HG02840 (cell line): ENCODE data around the gene UBXN11.
A peak's percentile ranks its signal among the peaks of the same experiment; 100 is the strongest.
"Not testable (repeated sequence)": the region's sequence is repeated elsewhere in the genome, so short reads cannot be mapped to it uniquely, and the experiment has no call there.

ENCODE experiments used
- ATAC-seq: cut with Tn5 transposase; IDR thresholded peaks from one replicate; pipeline ENCODE4 v1.9.1; 2021; ENCODE audit warnings: mild to moderate bottlenecking, moderate library complexity, moderate number of reproducible peaks; ENCODE audit not compliant: unreplicated experiment, low FRiP score

Gene UBXN11

DNA sequence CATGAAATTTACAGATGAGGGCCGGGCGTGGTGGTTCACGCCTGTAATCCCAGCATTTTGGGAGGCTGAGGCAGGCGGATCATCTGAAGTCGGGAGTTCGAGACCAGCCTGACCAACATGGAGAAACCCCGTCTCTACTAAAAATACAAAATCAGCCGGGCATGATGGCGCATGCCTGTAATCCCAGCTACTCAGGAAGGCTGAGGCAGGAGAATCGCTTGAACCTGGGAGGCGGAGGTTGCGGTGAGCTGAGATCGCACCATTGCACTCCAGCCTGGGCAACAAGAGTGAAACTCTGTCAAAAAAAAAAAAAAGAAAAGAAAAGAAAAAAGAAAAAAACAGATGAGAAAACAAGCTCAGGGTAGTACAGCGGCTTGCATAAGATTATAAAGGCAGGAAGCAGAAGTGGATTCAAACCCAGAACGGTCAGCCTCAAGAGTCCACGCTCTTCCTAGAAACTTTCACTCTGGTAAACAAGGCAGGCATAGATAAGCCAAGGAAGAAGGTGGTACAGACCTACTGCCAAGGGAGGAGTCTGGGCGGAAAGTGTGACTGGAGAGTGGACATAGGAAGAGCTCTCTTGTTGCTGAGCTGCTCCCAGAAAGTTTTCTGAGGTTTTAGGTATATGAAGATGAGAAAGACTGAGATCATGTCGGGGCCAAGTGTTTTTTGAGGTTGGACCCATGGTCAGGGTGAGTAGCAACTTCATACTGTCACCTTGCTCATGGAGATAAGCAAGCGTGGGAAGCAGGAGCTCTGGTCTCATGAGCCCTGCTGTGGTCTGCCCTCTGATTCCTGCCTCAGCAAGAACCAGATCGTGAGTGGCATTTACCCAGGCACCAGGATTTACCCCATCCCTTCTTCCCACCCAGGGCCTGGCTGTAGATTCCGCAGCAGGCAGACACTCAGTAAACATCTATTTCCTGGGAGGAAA is 1.8 kb upstream of the UBXN11 start:
- not testable (repeated sequence) for ATAC-seq

DNA sequence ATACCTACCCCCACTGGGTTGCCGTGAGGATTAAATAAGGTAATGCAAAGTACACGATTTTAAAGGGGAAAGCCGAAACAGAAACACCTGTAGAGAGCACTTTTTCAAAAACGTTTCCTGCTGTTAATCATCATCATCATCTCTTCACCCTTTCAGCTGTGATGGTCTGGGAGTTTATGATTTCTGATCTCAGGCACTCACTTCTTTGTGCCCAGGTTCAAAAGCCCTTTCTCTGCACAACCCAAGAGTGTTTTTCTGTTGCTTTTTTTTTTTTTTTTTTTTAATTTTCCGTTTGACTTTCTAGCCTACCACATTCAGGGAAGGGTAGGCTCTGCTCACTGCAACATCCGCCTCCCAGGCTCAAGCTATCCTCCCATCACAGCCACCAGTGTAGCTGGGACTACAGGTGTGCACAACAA is 936 bp upstream of the UBXN11 start:
- no peak for ATAC-seq

DNA sequence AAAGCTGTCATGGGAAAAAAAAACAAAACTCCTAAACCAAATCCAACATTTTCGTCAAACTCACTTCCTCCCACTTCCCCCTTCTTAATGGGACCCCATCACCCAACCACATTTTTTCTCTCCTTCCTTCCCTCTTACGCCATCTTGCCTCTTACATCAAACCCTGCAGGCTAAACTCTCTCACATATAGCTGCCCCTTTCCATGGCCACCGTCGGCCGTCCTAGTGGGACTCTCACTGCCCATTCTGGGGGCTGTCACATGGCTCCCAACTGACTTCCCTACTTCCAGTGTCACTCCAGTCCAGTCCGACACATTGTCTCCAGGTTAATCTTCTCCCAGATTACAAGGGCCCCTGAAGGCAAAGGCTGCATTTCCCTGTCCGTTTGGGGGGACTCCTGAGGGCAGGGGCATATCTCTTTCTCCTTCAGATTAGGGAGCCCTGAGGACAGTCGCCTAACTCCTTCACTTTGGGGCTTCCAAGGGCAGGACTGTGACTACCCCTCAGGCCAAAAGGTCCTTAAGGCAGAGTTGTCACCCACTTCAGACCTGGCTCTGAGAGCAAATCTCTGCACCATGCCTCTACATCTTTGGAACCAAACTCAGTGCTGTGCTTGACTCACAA is 658 bp downstream of the UBXN11 start:
- ATAC-seq = peak; percentile 5

DNA sequence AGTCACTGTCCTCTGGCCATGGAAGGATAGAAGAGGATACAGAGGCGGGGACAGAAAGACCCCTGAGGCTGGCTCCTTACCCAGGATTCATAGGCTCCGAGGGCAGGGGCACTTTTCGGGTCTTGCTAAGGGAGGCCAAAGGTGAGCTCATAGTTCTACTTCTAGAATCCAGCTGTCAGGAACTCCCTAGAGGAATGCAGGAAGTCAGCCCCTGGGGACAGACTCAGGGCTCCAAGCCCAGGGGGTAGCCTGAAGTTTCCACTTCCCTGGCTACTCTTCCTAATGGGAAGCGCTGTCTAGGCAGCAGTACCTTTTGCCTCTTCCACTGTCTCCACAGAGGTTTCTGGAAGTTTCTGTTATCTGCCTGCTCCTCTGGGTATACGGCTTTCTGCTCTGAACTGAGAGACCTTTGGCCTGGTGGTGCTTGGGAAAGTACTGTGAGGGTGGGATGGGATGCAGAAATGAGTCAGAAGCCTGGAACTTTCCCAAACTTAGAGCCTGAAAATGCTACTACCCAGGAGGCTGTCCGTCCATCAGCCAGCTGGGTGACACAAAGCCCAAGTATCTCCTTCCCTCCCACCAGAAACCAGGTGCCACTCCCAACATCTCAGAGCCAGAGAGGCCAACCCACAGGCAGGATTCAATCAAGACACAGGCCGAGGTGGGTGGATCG is 3.6 kb downstream of the UBXN11 start:
- ATAC-seq = no peak

GRCh38 chr1:26300578-26301275 is 5.7 kb downstream of the UBXN11 start:
- no peak for ATAC-seq

- no peak for ATAC-seq
Observed at GRCh38 chr1:26297791-26298124, 8.7 kb downstream of the UBXN11 start.

DNA sequence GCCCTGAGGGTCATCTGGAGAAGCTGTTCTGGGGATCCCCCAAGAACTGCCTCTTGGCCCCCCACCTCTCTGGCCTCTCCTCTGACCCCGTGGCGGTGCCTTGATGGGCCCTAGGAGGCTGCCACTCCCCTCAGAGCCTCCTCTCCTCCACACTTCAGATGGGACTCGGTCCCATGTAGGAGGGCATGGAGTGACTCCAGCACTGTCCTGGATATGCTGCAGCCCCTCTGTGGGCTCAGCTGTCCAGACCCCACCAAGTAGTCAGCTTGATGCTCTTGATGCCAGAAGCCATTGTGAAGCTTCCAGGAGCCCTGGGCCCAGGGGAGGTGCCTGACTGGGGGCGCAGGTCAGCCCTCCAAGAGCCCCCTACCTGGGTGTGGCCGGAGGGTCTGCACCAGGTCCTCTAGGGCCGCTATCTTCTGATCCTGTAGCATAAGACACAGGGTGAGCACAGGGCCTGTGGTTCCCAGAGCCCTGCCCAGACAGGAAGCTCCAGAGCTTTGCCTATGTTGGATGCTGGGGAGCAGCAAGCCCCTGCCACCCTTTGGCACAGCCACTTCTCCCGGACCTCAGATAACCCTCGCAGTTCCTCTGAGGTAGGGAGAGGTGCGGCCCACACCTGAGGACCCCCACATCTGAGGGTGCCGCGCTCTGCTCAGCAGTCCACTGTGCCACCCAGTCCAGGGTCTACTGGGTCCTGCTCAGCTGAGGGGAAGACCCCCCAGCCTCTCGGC is 9.2 kb downstream of the UBXN11 start:
- no peak for ATAC-seq

DNA sequence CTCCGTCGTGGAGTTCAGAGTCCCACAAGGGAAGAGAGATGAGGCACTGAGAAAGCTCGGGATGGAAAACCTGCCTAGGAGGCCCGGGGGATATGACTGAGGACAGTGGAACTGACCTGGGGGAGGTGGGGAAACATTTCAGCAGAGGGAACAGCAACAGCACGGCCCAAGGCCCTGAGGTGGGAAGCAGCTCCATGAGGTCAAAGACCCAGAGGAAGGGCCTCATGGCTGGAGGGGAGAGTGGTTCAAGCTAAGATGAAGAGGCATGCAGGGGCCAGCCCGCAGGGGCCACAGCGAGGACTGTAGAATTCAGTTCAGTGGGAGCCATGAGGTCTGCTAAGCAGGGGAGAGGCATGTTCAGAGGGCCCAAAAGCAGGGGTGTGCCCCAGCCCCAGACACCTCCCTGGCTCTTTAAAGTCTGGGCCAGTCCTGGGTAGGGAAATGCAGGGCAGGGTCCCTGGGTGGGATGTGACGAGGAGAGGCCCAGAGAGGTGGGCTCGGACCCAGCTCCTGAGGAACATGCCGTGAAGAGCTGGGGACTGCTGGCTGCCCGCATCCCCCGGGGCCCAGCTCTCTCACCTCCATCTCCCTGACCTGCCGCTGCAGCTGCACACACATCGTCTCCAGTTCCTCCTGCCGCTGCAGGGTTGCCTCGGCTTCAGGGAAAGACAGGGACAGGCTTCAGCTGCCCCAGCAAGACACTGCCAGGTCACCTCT is 9.9 kb downstream of the UBXN11 start:
- ATAC-seq = no peak

- no peak for ATAC-seq
Observed at GRCh38 chr1:26295194-26296138, 11.0 kb downstream of the UBXN11 start.

DNA sequence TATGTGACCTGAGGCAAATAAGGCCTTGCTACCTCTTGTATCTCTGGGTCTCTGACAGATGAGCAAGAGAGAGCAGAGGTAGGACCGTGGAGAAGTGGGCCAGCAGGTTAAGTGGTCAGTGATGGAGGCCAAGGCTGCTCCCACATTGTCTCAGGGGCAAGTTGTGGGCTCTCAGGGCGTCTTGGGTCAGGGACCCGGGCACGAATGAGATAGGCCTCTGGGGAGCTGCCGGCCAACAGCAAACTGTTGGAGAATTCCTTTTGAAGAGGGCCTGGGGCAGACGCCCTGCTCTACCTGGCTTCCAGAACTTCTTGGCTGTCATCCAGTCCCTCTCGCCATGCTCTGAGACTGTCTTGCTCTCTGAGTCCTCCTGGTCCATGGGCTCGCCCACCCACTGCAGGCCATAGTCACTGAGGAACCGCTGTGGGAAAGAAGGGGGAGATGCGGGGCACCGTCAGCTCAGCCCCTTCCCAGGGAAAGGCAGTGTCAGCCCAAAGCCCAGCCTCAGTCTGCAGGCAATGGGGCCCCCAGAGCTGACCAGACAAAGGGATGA is 12.4 kb downstream of the UBXN11 start:
- ATAC-seq = no peak

DNA sequence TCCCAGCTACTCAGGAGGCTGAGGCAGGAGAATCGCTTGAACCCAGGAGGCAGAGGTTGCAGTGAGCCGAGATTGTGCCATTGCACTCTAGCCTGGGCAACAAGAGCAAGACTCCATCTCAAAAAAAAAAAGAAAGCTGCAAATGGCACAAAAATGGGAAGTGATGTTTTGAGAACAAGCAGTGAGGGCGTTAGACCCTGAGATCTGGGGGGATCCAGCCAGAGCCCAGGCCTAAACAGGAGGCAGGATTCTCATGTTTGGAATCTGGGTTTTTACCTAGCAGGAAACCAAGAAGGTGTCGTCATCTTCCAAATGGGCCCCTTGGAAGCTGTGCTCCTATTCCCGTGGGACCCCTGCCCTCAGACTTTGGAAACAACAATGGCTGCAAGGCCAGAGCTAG is 13.7 kb downstream of the UBXN11 start:
- ATAC-seq = not testable (repeated sequence)

DNA sequence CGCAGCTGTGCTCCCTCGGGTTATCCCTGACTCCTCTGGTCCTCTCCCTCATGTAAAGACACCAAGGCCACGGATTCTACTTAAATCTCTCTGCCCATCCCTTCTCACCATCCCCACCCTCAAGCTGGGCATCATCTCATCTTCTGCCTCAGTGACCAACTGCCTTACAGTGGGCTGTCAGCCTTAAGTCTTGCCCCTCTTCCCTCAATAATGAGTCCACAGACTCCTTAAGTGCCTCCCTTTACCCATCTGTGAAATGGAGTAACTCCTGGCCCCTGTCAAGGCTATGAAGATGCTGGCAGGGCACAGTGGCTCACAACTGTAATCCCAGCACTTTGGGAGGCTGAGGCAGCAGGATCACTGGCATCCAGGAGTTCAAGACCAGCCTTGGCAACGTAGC is 14.5 kb downstream of the UBXN11 start:
- no peak for ATAC-seq

- ATAC-seq = no peak
Observed at GRCh38 chr1:26291433-26291832, 15.0 kb downstream of the UBXN11 start.

DNA sequence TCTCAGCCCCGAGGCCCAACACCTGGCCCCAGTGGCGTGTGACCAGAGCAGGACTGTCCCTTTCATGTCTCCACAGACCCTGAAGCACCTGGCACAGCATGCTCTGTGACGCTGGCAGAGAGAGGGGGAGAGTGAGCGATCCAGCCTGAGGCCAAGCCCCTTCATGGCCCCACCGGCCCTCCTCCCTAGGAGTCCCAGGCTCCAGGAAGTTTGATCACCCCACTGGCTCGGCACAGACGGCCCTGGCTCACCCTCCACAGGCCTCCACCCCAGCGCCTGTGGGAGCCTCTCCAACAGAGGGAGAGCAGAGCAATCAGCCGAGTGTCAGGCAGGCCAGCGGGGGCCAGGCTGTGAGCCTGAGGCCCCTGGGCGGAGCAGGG is 15.6 kb downstream of the UBXN11 start:
- no peak for ATAC-seq

- no peak for ATAC-seq
Observed at GRCh38 chr1:26290122-26290881, 16.1 kb downstream of the UBXN11 start.

DNA sequence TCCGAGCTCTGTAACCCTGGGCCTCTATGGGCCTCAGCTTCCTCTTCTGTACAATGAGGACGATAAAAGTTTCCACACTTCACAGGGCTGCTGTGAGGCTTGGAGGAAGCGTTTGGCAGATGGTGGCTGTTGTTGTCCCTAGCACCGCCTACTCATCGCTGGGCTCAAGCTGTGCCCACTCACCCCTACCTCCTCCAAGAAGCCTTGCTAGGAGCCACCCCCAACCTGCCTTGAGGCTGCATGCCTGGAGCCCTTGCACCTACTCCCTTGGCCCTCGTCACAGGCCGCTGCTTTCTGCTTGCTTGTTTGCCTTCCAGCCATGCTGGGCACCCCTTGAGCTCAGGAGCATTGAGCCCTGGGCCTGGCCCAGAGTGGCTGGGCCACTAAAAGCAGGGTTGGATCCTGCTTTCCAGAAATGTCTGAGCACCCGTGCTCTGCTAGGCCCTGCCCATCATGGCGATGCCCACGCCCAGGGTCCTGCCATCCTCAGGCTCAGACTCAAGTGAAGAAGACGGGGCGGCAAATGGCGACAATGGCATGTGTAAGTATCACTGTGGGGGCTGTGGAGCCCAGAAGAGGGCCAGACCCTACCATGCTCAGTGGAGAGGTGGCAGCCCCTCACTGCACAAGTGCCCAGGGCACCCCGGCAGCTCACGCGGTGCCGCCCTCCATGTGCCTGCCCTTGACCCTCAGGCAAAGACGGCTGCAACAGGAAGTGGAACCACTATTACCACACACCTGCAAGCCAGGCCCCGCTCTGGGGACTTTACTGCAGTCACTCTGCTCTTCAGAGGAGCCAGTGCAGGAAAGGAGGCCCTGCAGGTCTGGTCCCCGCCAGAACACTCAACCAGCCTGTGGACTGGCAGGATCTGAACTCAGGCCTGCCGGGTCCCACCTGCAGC is 17.0 kb downstream of the UBXN11 start:
- no peak for ATAC-seq
